Thyroid gland (tissue), 4 donors: ENCODE data around the gene MAP3K5.

Source experiments
- CTCF ChIP-seq, 6 experiments: fragments of 200-600 bp in 3 of 6; fragments of 450-650 bp in 3 of 6; sonication (generic) in 3 of 6; IDR thresholded peaks; one replicate each; pipeline ENCODE4 v1.5.1; 2016 to 2019; ENCODE audit warnings: antibody characterized with exemption in 6 of 6, mild to moderate bottlenecking in 2 of 6, inconsistent platforms in 1 of 6, moderate library complexity in 1 of 6
- POLR2A ChIP-seq, 2 donors: fragments of 450-650 bp; IDR thresholded peaks; one replicate each; pipeline ENCODE4 v1.6.1; 2017; ENCODE audit warnings: antibody characterized with exemption in 2 of 2, mild to moderate bottlenecking in 2 of 2, moderate library complexity in 1 of 2

- TF ChIP-seq CTCF (IDR thresholded peaks at IDR 0.05) (no peak), POLR2A (IDR thresholded peaks at IDR 0.05) (no peak)
Observed at GRCh38 chr6:136628996-136629395, 163.3 kb downstream of the MAP3K5 start.
